HEK293 (cell line): ENCODE data around the gene ABCA7.

Source experiments
- CTCF ChIA-PET: fragments of 350-600 bp; formaldehyde crosslinking; extraction: SDS; loops from one replicate; lab custom pipeline; 2021; ENCODE audit warnings: antibody characterized with exemption; lab: Yijun Ruan, JAX
- POLR2A ChIA-PET: fragments of 300-600 bp; formaldehyde crosslinking; extraction: SDS; loops from one replicate; lab custom pipeline; 2020; ENCODE audit warnings: antibody characterized with exemption, inconsistent platforms; lab: Yijun Ruan, JAX
- H3K27ac ChIP-seq: fragments of 200-500 bp; sonication (Bioruptor generic); 2 replicates; pipeline ENCODE4 v1.5.1; 2014; ENCODE audit warnings: low read depth, low read length, control low read depth, inconsistent platforms; ENCODE audit errors: extremely low read depth
- H3K36me3 ChIP-seq, 2 experiments: fragments of 200-500 bp in 1 of 2; sonication (Bioruptor generic) in 1 of 2; 1 replicate in 1 of 2; 2 replicates in 1 of 2; pipeline ENCODE4 v1.5.1; 2014 to 2017; ENCODE audit warnings: inconsistent platforms in 2 of 2, low read length in 2 of 2; ENCODE audit not compliant: control insufficient read depth in 2 of 2, insufficient read depth in 1 of 2
- H3K4me1 ChIP-seq: fragments of 200-500 bp; sonication (Bioruptor generic); 2 replicates; pipeline ENCODE4 v1.5.1; 2014; ENCODE audit warnings: mild to moderate bottlenecking, low read length, inconsistent platforms; ENCODE audit not compliant: control insufficient read depth, insufficient read depth
- H3K4me3 ChIP-seq: 2 replicates; pipeline ENCODE4 v1.5.1; 2011; ENCODE audit warnings: low read depth, mild to moderate bottlenecking, control low read depth, low read length, moderate library complexity
- H3K9me3 ChIP-seq: fragments of 200-500 bp; sonication (Bioruptor generic); 2 replicates; pipeline ENCODE4 v1.5.1; 2014; ENCODE audit warnings: low read depth, low read length, inconsistent platforms; ENCODE audit not compliant: control insufficient read depth, insufficient read depth
- EGR2 ChIP-seq: fragments of 450-650 bp; formaldehyde crosslinking; IDR thresholded peaks from 2 replicates; pipeline ENCODE4 v1.5.1; 2016; ENCODE audit warnings: low read depth, missing biosample characterization, missing genetic modification characterization
- HOXC10 ChIP-seq: sonication (generic); formaldehyde crosslinking; IDR thresholded peaks from 2 replicates; pipeline ENCODE4 v1.8.1; 2023; ENCODE audit warnings: mild to moderate bottlenecking, missing genetic modification reagents
- ZBTB48 ChIP-seq: fragments of 450-650 bp; formaldehyde crosslinking; IDR thresholded peaks from 2 replicates; pipeline ENCODE4 v1.5.1; 2016; ENCODE audit warnings: missing biosample characterization, missing genetic modification characterization
- ZFP3 ChIP-seq: fragments of 450-650 bp; formaldehyde crosslinking; IDR thresholded peaks from 2 replicates; pipeline ENCODE4 v1.5.1; 2016; ENCODE audit warnings: low read depth, missing biosample characterization, missing genetic modification characterization
- ZNF112 ChIP-seq: fragments of 450-650 bp; formaldehyde crosslinking; IDR thresholded peaks from 2 replicates; pipeline ENCODE4 v1.5.0; 2017; ENCODE audit warnings: missing biosample characterization, missing genetic modification characterization
- ZNF133 ChIP-seq: fragments of 450-650 bp; formaldehyde crosslinking; IDR thresholded peaks from 2 replicates; pipeline ENCODE4 v1.5.1; 2016; ENCODE audit warnings: missing biosample characterization, missing genetic modification characterization
- ZNF140 ChIP-seq: fragments of 450-650 bp; formaldehyde crosslinking; IDR thresholded peaks from 2 replicates; pipeline ENCODE4 v1.5.1; 2016; ENCODE audit warnings: missing biosample characterization, missing genetic modification characterization
- ZNF155 ChIP-seq: fragments of 450-650 bp; formaldehyde crosslinking; IDR thresholded peaks from 2 replicates; pipeline ENCODE4 v1.5.1; 2016; ENCODE audit warnings: missing biosample characterization, missing genetic modification characterization
- ZNF423 ChIP-seq: fragments of 450-650 bp; formaldehyde crosslinking; IDR thresholded peaks from 2 replicates; pipeline ENCODE4 v1.5.1; 2016; ENCODE audit warnings: missing biosample characterization, missing genetic modification characterization
- ZNF501 ChIP-seq: fragments of 450-650 bp; formaldehyde crosslinking; IDR thresholded peaks from 2 replicates; pipeline ENCODE4 v1.5.1; 2016; ENCODE audit warnings: missing biosample characterization, missing genetic modification characterization
- ZNF529 ChIP-seq: fragments of 450-650 bp; formaldehyde crosslinking; IDR thresholded peaks from 2 replicates; pipeline ENCODE4 v1.5.1; 2017; ENCODE audit warnings: missing genetic modification characterization, missing biosample characterization; ENCODE audit not compliant: insufficient replicate concordance
- ZNF623 ChIP-seq: fragments of 450-650 bp; formaldehyde crosslinking; IDR thresholded peaks from 2 replicates; pipeline ENCODE4 v1.5.1; 2016; ENCODE audit warnings: missing biosample characterization, missing genetic modification characterization
- ZNF677 ChIP-seq: fragments of 450-650 bp; IDR thresholded peaks from 2 replicates; pipeline ENCODE4 v1.5.0; 2018; ENCODE audit warnings: missing biosample characterization, mild to moderate bottlenecking, missing genetic modification characterization, moderate library complexity
- ZNF768 ChIP-seq: fragments of 450-650 bp; formaldehyde crosslinking; IDR thresholded peaks from 2 replicates; pipeline ENCODE4 v1.5.1; 2018; ENCODE audit warnings: missing biosample characterization, mild to moderate bottlenecking, missing genetic modification characterization
- ZNF843 ChIP-seq: fragments of 450-650 bp; formaldehyde crosslinking; IDR thresholded peaks from 2 replicates; pipeline ENCODE4 v1.5.1; 2016; ENCODE audit warnings: missing biosample characterization, missing genetic modification characterization
- ZXDB ChIP-seq: fragments of 450-650 bp; formaldehyde crosslinking; IDR thresholded peaks from 2 replicates; pipeline ENCODE4 v1.5.1; 2016; ENCODE audit warnings: missing biosample characterization, missing genetic modification characterization
- TF ChIP-seq, protein P1 (sequence below): fragments of 450-650 bp; formaldehyde crosslinking; IDR thresholded peaks from 2 replicates; pipeline ENCODE4 v1.5.1; 2016; ENCODE audit warnings: missing biosample characterization, missing genetic modification characterization
- TF ChIP-seq, protein P2 (sequence below): fragments of 450-650 bp; formaldehyde crosslinking; IDR thresholded peaks from 2 replicates; pipeline ENCODE4 v1.5.1; 2017; ENCODE audit warnings: missing biosample characterization, missing genetic modification characterization
- TF ChIP-seq, protein P3 (sequence below): fragments of 450-650 bp; formaldehyde crosslinking; IDR thresholded peaks from 2 replicates; pipeline ENCODE4 v1.5.1; 2016; ENCODE audit warnings: missing biosample characterization, missing genetic modification characterization

The ABCA7 gene

DNA sequence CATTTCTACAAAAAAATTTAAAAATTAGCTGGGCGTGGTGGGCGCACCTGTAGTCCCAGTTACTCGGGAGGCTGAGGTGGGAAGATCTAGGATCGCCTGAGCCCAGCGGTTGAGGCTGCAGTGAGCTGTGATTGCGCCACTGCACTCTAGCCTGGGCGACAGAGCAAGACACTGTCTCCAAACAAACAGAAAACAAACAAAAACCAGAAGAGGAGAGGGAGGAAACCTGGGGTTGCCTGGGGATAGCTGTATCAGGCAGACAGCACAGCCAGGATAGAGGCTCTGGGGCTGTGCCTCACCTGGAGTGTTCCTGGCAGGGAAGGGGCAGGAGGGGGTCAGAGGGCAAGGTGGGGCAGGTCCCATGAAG, 57.9 kb downstream of the ABCA7 start:
- H3K27ac ChIP-seq, result no peak overlapping the region
- CTCF ChIA-PET, result interaction anchor here (0.5 to 1.2 kb wide), 4 partner anchors 97 to 510 kb away, joined by 3 to 6 read pairs (median 3); no protein-coding TSS in a partner anchor

DNA sequence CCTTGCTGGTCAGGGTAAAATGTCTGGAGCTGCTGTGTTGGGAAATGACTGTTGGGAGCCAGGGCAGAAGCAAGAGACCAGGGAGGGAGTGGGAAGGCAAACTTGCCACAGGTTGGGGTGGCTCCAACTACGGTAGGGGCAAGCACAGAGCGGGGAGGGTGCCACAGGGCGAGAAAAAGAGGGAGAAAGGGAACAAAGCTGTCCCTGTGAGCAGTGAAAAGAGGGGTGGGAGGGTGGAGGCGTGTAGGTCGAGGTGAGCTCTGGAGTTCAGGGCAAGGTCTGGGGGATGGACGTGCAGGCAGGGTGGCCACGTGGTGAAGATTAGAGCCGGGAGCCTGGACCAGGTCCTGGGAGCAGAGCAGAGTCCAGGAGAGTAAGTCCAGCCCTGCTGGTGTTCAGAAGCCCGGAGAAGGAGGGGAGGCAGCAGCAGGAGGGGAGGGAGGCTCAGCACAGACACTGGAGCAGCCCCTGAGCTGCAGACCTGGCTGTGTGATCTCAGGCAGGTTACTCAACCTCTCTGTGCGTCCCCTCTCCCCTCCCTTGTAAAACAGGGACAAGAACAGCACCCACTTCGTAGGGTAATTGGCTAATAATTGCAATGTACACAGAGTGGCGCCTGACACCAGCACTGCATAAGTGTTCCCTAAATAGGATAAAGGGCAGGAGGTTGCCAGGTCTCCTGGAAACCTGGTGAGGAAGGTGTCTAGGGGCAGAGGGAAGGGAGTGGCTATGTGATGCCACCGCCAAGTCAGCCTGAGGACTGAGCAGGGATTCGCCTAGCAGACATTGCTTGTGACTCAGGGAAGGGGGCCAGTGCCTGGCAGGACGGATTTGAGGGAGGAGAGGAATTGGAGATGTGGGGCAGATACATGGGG, 58.5 kb downstream of the ABCA7 start:
- TF ChIP-seq EGR2 (peak; percentile 17; the same call in 1 of the 2 replicates), ZFP3 (no peak), ZNF768 (tag by site-specific recombination) (peak; percentile 73; the same call in 1 of the 2 replicates)
- CTCF ChIA-PET, result interaction anchor here (0.5 to 1.2 kb wide), 4 partner anchors 97 to 511 kb away, joined by 3 to 6 read pairs (median 4); no protein-coding TSS in a partner anchor

More for the DNA sequence above, 57.9 kb downstream of the ABCA7 start:
- TF ChIP-seq ZNF423 (tag by site-specific recombination) (no peak), ZNF768 (tag by site-specific recombination) (no peak), ZNF112 (tag by site-specific recombination) (no peak), HOXC10 (no peak)
- Histone ChIP-seq H3K9me3 (no peaks in the 10 kb centered on the region), H3K36me3 (peaks cover 8 to 14% of the 10 kb centered on the region in 2 experiments; a peak in 2 of 3 replicates), H3K4me1 (peaks cover 4% of the 10 kb centered on the region; the same call in 1 of the 2 replicates), H3K4me3 (no peak overlapping the region)
- POLR2A ChIA-PET, result no interaction called here

DNA sequence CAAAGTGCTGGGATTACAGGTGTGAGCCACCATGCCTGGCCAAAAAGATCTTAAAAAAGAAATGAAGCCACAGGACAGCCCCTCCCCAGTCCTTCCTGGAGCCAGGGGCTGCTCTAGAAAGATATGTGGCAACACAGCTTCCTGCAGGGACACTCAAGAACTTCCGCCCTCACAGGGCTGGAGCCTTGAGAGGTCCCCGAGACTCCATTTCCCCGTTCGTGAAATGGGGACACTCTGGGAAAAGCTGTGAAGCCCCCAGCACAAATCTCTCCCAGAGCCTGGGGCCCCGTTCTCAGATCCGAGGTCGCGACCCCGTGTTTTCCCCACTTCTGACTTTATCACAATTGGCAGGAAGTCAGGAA, 61.4 kb downstream of the ABCA7 start:
- no peak overlapping the region for H3K4me3 ChIP-seq
- H3K27ac ChIP-seq, result no peak overlapping the region
- H3K4me1 ChIP-seq, result no peaks in the 10 kb centered on the region; the same call in 1 of the 2 replicates
- ChIA-PET POLR2A (no interaction called here), CTCF (interaction anchor here (0.6 to 1.1 kb wide), 5 partner anchors 11 to 178 kb away, joined by 3 to 4 read pairs (median 4); no protein-coding TSS in a partner anchor)
- H3K36me3 ChIP-seq, result peaks cover 0 to 13% of the 10 kb centered on the region in 2 experiments; a peak in 1 of 3 replicates
- no peak for TF ChIP-seq ZNF623 (tag by site-specific recombination)
- TF ChIP-seq, protein P1, sequence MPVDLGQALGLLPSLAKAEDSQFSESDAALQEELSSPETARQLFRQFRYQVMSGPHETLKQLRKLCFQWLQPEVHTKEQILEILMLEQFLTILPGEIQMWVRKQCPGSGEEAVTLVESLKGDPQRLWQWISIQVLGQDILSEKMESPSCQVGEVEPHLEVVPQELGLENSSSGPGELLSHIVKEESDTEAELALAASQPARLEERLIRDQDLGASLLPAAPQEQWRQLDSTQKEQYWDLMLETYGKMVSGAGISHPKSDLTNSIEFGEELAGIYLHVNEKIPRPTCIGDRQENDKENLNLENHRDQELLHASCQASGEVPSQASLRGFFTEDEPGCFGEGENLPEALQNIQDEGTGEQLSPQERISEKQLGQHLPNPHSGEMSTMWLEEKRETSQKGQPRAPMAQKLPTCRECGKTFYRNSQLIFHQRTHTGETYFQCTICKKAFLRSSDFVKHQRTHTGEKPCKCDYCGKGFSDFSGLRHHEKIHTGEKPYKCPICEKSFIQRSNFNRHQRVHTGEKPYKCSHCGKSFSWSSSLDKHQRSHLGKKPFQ (tag by site-specific recombination), result 0 out of 2 replicates have a peak, but pooled peaks have one; percentile 5
- TF ChIP-seq, protein P2, sequence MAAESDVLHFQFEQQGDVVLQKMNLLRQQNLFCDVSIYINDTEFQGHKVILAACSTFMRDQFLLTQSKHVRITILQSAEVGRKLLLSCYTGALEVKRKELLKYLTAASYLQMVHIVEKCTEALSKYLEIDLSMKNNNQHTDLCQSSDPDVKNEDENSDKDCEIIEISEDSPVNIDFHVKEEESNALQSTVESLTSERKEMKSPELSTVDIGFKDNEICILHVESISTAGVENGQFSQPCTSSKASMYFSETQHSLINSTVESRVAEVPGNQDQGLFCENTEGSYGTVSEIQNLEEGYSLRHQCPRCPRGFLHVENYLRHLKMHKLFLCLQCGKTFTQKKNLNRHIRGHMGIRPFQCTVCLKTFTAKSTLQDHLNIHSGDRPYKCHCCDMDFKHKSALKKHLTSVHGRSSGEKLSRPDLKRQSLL (tag by site-specific recombination), result peak; percentile 64; the same call in 1 of the 2 replicates
- H3K9me3 ChIP-seq, result no peaks in the 10 kb centered on the region

More for the DNA sequence above, 58.5 kb downstream of the ABCA7 start:
- no peak overlapping the region for H3K4me3 ChIP-seq
- POLR2A ChIA-PET, result no interaction called here
- peaks cover 4% of the 10 kb centered on the region; the same call in 1 of the 2 replicates for H3K4me1 ChIP-seq
- H3K9me3 ChIP-seq, result no peaks in the 10 kb centered on the region
- H3K36me3 ChIP-seq, result peaks cover 2 to 8% of the 10 kb centered on the region in 2 experiments; a peak in 2 of 3 replicates
- no peak overlapping the region for H3K27ac ChIP-seq

DNA sequence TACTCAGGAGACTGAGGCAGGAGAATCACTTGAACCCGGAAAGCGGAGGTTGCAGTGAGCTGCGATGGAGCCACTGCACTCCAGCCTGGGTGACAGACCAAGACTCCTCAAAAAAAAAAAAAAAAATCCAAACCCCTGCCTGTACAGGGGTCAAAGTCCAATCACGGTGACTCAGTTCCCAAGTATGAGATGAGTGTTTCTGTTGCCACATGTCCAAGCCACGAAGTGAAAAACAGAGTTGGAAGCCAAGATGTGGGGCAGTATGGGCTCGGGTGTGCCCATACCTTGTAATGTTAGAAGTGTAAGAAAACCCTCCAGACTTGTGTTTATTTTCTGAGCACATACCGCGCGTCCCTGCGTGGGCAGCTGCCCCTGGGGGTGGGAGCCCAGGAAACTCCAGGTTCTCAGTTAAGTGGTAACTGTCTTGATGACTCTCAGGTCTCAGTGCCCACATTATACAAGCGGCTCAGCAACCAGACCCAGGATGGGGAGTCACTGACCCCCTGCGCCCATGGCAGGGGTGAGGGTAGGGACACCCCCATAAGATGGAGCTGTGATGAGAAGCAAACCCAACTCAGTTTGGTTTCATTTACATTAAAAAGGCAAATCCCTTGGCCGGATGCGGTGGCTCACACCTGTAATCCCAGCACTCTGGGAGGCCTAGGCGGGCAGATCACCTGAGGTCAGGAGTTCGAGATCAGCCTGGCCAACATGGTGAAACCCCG, 62.7 kb downstream of the ABCA7 start:
- CTCF ChIA-PET, result interaction anchor here (0.6 to 3.2 kb wide), 3 partner anchors 11 to 146 kb away, joined by 3 to 13 read pairs (median 4); no protein-coding TSS in a partner anchor
- H3K4me1 ChIP-seq, result no peaks in the 10 kb centered on the region; the same call in 1 of the 2 replicates
- TF ChIP-seq, protein P3, sequence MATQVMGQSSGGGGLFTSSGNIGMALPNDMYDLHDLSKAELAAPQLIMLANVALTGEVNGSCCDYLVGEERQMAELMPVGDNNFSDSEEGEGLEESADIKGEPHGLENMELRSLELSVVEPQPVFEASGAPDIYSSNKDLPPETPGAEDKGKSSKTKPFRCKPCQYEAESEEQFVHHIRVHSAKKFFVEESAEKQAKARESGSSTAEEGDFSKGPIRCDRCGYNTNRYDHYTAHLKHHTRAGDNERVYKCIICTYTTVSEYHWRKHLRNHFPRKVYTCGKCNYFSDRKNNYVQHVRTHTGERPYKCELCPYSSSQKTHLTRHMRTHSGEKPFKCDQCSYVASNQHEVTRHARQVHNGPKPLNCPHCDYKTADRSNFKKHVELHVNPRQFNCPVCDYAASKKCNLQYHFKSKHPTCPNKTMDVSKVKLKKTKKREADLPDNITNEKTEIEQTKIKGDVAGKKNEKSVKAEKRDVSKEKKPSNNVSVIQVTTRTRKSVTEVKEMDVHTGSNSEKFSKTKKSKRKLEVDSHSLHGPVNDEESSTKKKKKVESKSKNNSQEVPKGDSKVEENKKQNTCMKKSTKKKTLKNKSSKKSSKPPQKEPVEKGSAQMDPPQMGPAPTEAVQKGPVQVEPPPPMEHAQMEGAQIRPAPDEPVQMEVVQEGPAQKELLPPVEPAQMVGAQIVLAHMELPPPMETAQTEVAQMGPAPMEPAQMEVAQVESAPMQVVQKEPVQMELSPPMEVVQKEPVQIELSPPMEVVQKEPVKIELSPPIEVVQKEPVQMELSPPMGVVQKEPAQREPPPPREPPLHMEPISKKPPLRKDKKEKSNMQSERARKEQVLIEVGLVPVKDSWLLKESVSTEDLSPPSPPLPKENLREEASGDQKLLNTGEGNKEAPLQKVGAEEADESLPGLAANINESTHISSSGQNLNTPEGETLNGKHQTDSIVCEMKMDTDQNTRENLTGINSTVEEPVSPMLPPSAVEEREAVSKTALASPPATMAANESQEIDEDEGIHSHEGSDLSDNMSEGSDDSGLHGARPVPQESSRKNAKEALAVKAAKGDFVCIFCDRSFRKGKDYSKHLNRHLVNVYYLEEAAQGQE, result no peak
- TF ChIP-seq ZNF843 (tag by site-specific recombination), result no peak
- no peak for TF ChIP-seq ZBTB48
- TF ChIP-seq ZNF140 (tag by site-specific recombination), result no peak
- no peak for TF ChIP-seq ZNF133 (tag by site-specific recombination)
- no peak for TF ChIP-seq ZNF529 (tag by site-specific recombination)
- no peak for TF ChIP-seq ZNF501 (tag by site-specific recombination)
- TF ChIP-seq ZXDB, result no peak
- TF ChIP-seq ZFP3, result no peak
- no peak for TF ChIP-seq ZNF155 (tag by site-specific recombination)
- TF ChIP-seq ZNF677 (tag by site-specific recombination), result no peak

More for the DNA sequence above, 62.7 kb downstream of the ABCA7 start:
- POLR2A ChIA-PET, result interaction anchor here (0.6 to 2.2 kb wide), 9 partner anchors 19 to 166 kb away, joined by 3 to 16 read pairs (median 3); partner anchors contain the start of gene CIRBP
- peaks cover 0 to 25% of the 10 kb centered on the region in 2 experiments; a peak in 1 of 3 replicates for H3K36me3 ChIP-seq
- no peak overlapping the region for H3K4me3 ChIP-seq
- no peak overlapping the region for H3K27ac ChIP-seq
- no peaks in the 10 kb centered on the region for H3K9me3 ChIP-seq
